ENCODE results near the gene TMPRSS3.

TMPRSS3 gene

GRCh38 chr21:42387843-42388340 is 8.0 kb downstream of the TMPRSS3 start:
- DNase-seq (ENCODE audit: low spot score) = no peak

- no peak for DNase-seq (ENCODE audit: low spot score)
These were observed 8.7 kb downstream of the TMPRSS3 start for GRCh38 chr21:42387164-42387563.

GRCh38 chr21:42386034-42386591 is 9.7 kb downstream of the TMPRSS3 start:
- DNase-seq (ENCODE audit: low spot score) = no peak

- no peak for DNase-seq (ENCODE audit: low spot score)
These were observed 10.2 kb downstream of the TMPRSS3 start for GRCh38 chr21:42385619-42386018.

- no peak for DNase-seq (ENCODE audit: low spot score)
These were observed 10.9 kb downstream of the TMPRSS3 start for GRCh38 chr21:42384989-42385388.

- no peak for DNase-seq (ENCODE audit: low spot score)
These were observed 11.5 kb downstream of the TMPRSS3 start for GRCh38 chr21:42384156-42384945.

GRCh38 chr21:42383331-42383730 is 12.5 kb downstream of the TMPRSS3 start:
- no peak for DNase-seq (ENCODE audit: low spot score)

- DNase-seq (ENCODE audit: low spot score) = no peak
These were observed 12.9 kb downstream of the TMPRSS3 start for GRCh38 chr21:42382915-42383314.

- peak; percentile 41 for DNase-seq (ENCODE audit: low spot score)
These were observed 14.4 kb downstream of the TMPRSS3 start for GRCh38 chr21:42381347-42381984.

GRCh38 chr21:42379426-42380215 is 16.2 kb downstream of the TMPRSS3 start:
- no peak for DNase-seq (ENCODE audit: low spot score)

- no peak for DNase-seq (ENCODE audit: low spot score)
These were observed 17.4 kb downstream of the TMPRSS3 start for GRCh38 chr21:42378418-42378817.

GRCh38 chr21:42377951-42378340 is 17.9 kb downstream of the TMPRSS3 start:
- no peak for DNase-seq (ENCODE audit: low spot score)

- DNase-seq (ENCODE audit: low spot score) = no peak
These were observed 18.5 kb downstream of the TMPRSS3 start for GRCh38 chr21:42377211-42377950.

GRCh38 chr21:42376338-42376982 is 19.4 kb downstream of the TMPRSS3 start:
- no peak for DNase-seq (ENCODE audit: low spot score)

- no peak for DNase-seq (ENCODE audit: low spot score)
These were observed 19.9 kb downstream of the TMPRSS3 start for GRCh38 chr21:42375966-42376337.

- no peak for DNase-seq (ENCODE audit: low spot score)
These were observed 20.3 kb downstream of the TMPRSS3 start for GRCh38 chr21:42375506-42375905.

GRCh38 chr21:42374864-42375499 is 20.9 kb downstream of the TMPRSS3 start:
- DNase-seq (ENCODE audit: low spot score) = no peak

GRCh38 chr21:42374457-42374856 is 21.4 kb downstream of the TMPRSS3 start:
- no peak for DNase-seq (ENCODE audit: low spot score)

GRCh38 chr21:42373908-42374455 is 21.9 kb downstream of the TMPRSS3 start:
- no peak for DNase-seq (ENCODE audit: low spot score)

GRCh38 chr21:42373196-42373907 is 22.5 kb downstream of the TMPRSS3 start:
- no peak for DNase-seq (ENCODE audit: low spot score)

Measured in AG20443 (cell line).